ENCODE results near the gene ZNF613.
A peak's percentile ranks its signal among the peaks of the same experiment; 100 is the strongest.
"Not testable (repeated sequence)": the region's sequence is repeated elsewhere in the genome, so short reads cannot be mapped to it uniquely, and the experiment has no call there.

The ZNF613 gene

GRCh38 chr19:51926784-51927741 is at the start of gene ZNF613:
Gene ZNF613 (plus strand): TSS chr19:51927472. CDS start chr19:51936221, 8,749 bp downstream.
- peak; percentile 91 for DNase-seq (ENCODE audit: low spot score)

- DNase-seq (ENCODE audit: low spot score) = no peak
Observed at GRCh38 chr19:51882518-51882917, 44.8 kb upstream of the ZNF613 start.

GRCh38 chr19:51884713-51885112 is 42.6 kb upstream of the ZNF613 start:
- DNase-seq (ENCODE audit: low spot score) = no peak

GRCh38 chr19:51887522-51888498 is 39.5 kb upstream of the ZNF613 start, which contains the start of gene ZNF577:
Gene ZNF577 (minus strand): TSS chr19:51887951. CDS start chr19:51880382, 7,569 bp downstream.
- peak; percentile 85 for DNase-seq (ENCODE audit: low spot score)

- DNase-seq (ENCODE audit: low spot score) = no peak
Observed at GRCh38 chr19:51889934-51890333, 37.3 kb upstream of the ZNF613 start.

GRCh38 chr19:51891193-51891747 is 36.0 kb upstream of the ZNF613 start:
- DNase-seq (ENCODE audit: low spot score) = no peak

GRCh38 chr19:51901860-51902259 is 25.4 kb upstream of the ZNF613 start:
- no peak for DNase-seq (ENCODE audit: low spot score)

- DNase-seq (ENCODE audit: low spot score) = no peak
Observed at GRCh38 chr19:51903192-51903591, 24.1 kb upstream of the ZNF613 start.

- DNase-seq (ENCODE audit: low spot score) = peak; percentile 92
Observed at GRCh38 chr19:51904331-51905165, 22.7 kb upstream of the ZNF613 start, which contains the start of gene ZNF649. Gene ZNF649 (minus strand): TSS chr19:51905017. CDS start chr19:51900107, 4,910 bp downstream.

- DNase-seq (ENCODE audit: low spot score) = no peak
Observed at GRCh38 chr19:51905206-51905605, 22.1 kb upstream of the ZNF613 start.

GRCh38 chr19:51905639-51906038 is 21.6 kb upstream of the ZNF613 start:
- DNase-seq (ENCODE audit: low spot score) = not testable (repeated sequence)

GRCh38 chr19:51906108-51906507 is 21.2 kb upstream of the ZNF613 start:
- DNase-seq (ENCODE audit: low spot score) = not testable (repeated sequence)

- DNase-seq (ENCODE audit: low spot score) = not testable (repeated sequence)
Observed at GRCh38 chr19:51907981-51908380, 19.3 kb upstream of the ZNF613 start.

- DNase-seq (ENCODE audit: low spot score) = no peak
Observed at GRCh38 chr19:51915324-51915867, 11.9 kb upstream of the ZNF613 start.

- DNase-seq (ENCODE audit: low spot score) = no peak
Observed at GRCh38 chr19:51916167-51916566, 11.1 kb upstream of the ZNF613 start.

- DNase-seq (ENCODE audit: low spot score) = no peak
Observed at GRCh38 chr19:51919606-51920005, 7.7 kb upstream of the ZNF613 start.

GRCh38 chr19:51921949-51922348 is 5.3 kb upstream of the ZNF613 start:
- no peak for DNase-seq (ENCODE audit: low spot score)

- DNase-seq (ENCODE audit: low spot score) = no peak
Observed at GRCh38 chr19:51926426-51926783, 867 bp upstream of the ZNF613 start.

- no peak for DNase-seq (ENCODE audit: low spot score)
Observed at GRCh38 chr19:51927859-51928258, 587 bp downstream of the ZNF613 start.

GRCh38 chr19:51931921-51932320 is 4.6 kb downstream of the ZNF613 start:
- DNase-seq (ENCODE audit: low spot score) = no peak

GRCh38 chr19:51938936-51939335 is 11.7 kb downstream of the ZNF613 start:
- no peak for DNase-seq (ENCODE audit: low spot score)
